GM23248 (cell line): Measurements from ENCODE around the gene CYRIA. TPM values are rescaled to one million over a fixed set of nuclear protein-coding genes. Genes with fewer than 3 reads are reported as not detected.

Source experiments
- DNase-seq: peaks from one replicate; pipeline ENCODE4 v3.0.0-alpha.2; 2015
- H2AFZ ChIP-seq: fragments of 200-600 bp; sonication (generic); 2 replicates; pipeline ENCODE4 v1.6.1; 2016; ENCODE audit warnings: antibody characterized with exemption
- H3F3A ChIP-seq: fragments of 200-600 bp; sonication (generic); 2 replicates; pipeline ENCODE4 v1.6.1; 2016; ENCODE audit warnings: mild to moderate bottlenecking, antibody characterized with exemption, mixed run types; ENCODE audit not compliant: insufficient read depth
- H3K27ac ChIP-seq: fragments of 200-600 bp; sonication (generic); 2 replicates; pipeline ENCODE4 v1.5.1; 2016; ENCODE audit warnings: mild to moderate bottlenecking
- H3K27me3 ChIP-seq: fragments of 200-600 bp; sonication (generic); replicated peaks from 2 replicates; pipeline ENCODE4 v1.6.1; 2016; ENCODE audit warnings: mild to moderate bottlenecking; ENCODE audit not compliant: insufficient read depth
- H3K36me3 ChIP-seq: fragments of 200-600 bp; sonication (generic); 2 replicates; pipeline ENCODE4 v1.6.1; 2016; ENCODE audit warnings: low read depth, mild to moderate bottlenecking
- H3K4me1 ChIP-seq: fragments of 200-600 bp; sonication (generic); 2 replicates; pipeline ENCODE4 v1.6.1; 2016; ENCODE audit warnings: mild to moderate bottlenecking; ENCODE audit not compliant: insufficient read depth
- H3K4me2 ChIP-seq: fragments of 200-600 bp; sonication (generic); one replicate; pipeline ENCODE4 v1.6.1; 2016; ENCODE audit warnings: mild to moderate bottlenecking; ENCODE audit not compliant: unreplicated experiment
- H3K4me3 ChIP-seq: fragments of 200-600 bp; sonication (generic); 2 replicates; pipeline ENCODE4 v1.5.1; 2016; ENCODE audit warnings: mild to moderate bottlenecking
- H3K79me2 ChIP-seq: fragments of 200-600 bp; sonication (generic); 2 replicates; pipeline ENCODE4 v1.6.1; 2016; ENCODE audit warnings: mild to moderate bottlenecking; ENCODE audit not compliant: insufficient read depth
- H3K9ac ChIP-seq: fragments of 200-600 bp; sonication (generic); 2 replicates; pipeline ENCODE4 v1.6.1; 2016; ENCODE audit warnings: mild to moderate bottlenecking
- H3K9me2 ChIP-seq: fragments of 200-600 bp; sonication (generic); 2 replicates; pipeline ENCODE4 v1.6.1; 2016; ENCODE audit warnings: mixed run types, mild to moderate bottlenecking, moderate library complexity; ENCODE audit not compliant: insufficient read depth
- H3K9me3 ChIP-seq: fragments of 200-600 bp; sonication (generic); one replicate; pipeline ENCODE4 v1.6.1; 2017; ENCODE audit warnings: low read depth
- H4K20me1 ChIP-seq: fragments of 200-600 bp; sonication (generic); 2 replicates; pipeline ENCODE4 v1.6.0; 2016; ENCODE audit not compliant: insufficient read depth
- EZH2 ChIP-seq: fragments of 200-600 bp; sonication (generic); IDR thresholded peaks from 2 replicates; pipeline ENCODE4 v1.6.1; 2018; ENCODE audit warnings: antibody characterized with exemption, mild to moderate bottlenecking; ENCODE audit not compliant: insufficient read depth, poor library complexity, severe bottlenecking
- EZH2phosphoT487 ChIP-seq: fragments of 200-600 bp; sonication (generic); IDR thresholded peaks from 2 replicates; pipeline ENCODE4 v1.6.1; 2018; ENCODE audit warnings: antibody characterized with exemption, moderate library complexity, mild to moderate bottlenecking, low read depth; ENCODE audit not compliant: insufficient read depth
- WGBS, 2 experiments: methylation state at CpG; one replicate each; pipeline ENCODE4 v1.1.6; 2015 to 2017; ENCODE audit warnings: low lambda C conversion rate in 2 of 2, low coverage in 1 of 2; ENCODE audit errors: missing lambda C conversion rate in 2 of 2; 5-methylcytosine and 5-hydroxymethylcytosine counted together
- in situ Hi-C: fragments of 300-500 bp; cut with MboI; formaldehyde crosslinking; loops from 2 replicates; pipeline ENCODE4 v1.15.0; 2020
- polyA plus RNA-seq: library from polyadenylated mRNA; unstranded; fragments of >200 nt; fragmentation: Nextera tagmentation; extraction: Ambion mirVana; gene quantifications from 2 replicates; pipeline ENCODE4 v1.2.1, GENCODE V29; 2016
- total RNA-seq: library from RNA; depleted of rRNA; stranded (reverse); fragments of >200 nt; shearing (Covaris generic); gene quantifications from 2 replicates; pipeline ENCODE4 v1.2.3, GENCODE V29; 2014

Gene CYRIA
- total and polyA plus RNA-seq, 2 experiments from 2014 or later, result not detected

DNA sequence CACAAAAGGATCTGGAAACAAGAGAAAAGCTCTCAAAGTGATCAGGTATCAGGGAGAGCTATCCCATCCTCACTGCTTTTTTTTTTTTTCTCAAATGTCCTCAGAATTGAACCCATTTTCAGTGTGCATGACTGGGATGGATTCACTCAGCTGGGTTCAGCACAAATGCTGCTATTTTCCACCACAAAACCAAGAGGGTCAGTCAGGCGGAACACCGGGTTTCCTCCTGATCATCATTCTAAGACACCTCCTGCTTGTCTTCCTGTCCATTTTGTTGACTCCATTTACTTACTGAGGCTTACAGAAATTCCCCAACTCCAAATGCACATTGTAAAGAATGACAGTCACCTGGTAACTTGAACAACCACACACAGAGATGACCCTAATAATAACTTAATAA lies 39.9 kb downstream of the CYRIA start:
- no peaks in the 10 kb centered on the region for H3K4me1 ChIP-seq
- H3K9me3 ChIP-seq, result no peaks in the 10 kb centered on the region
- H3K9ac ChIP-seq, result no peak overlapping the region
- TF ChIP-seq EZH2phosphoT487 (no peak), EZH2 (no peak)
- no peaks in the 10 kb centered on the region for H4K20me1 ChIP-seq
- H3F3A ChIP-seq, result no peaks in the 10 kb centered on the region
- H3K27ac ChIP-seq, result no peak overlapping the region
- no peak overlapping the region for H3K4me3 ChIP-seq
- H3K9me2 ChIP-seq, result no peaks in the 10 kb centered on the region
- in situ Hi-C loops, result no loop called here
- H2AFZ ChIP-seq, result no peak overlapping the region
- H3K36me3 ChIP-seq, result no peaks in the 10 kb centered on the region
- no peak overlapping the region for H3K4me2 ChIP-seq
- no peak for DNase-seq
- no peaks in the 10 kb centered on the region for H3K79me2 ChIP-seq
- H3K27me3 ChIP-seq, result no peaks in the 10 kb centered on the region
- 86 to 90% methylated on average over 2 of the region's 2 CpGs for WGBS, 2 experiments

DNA sequence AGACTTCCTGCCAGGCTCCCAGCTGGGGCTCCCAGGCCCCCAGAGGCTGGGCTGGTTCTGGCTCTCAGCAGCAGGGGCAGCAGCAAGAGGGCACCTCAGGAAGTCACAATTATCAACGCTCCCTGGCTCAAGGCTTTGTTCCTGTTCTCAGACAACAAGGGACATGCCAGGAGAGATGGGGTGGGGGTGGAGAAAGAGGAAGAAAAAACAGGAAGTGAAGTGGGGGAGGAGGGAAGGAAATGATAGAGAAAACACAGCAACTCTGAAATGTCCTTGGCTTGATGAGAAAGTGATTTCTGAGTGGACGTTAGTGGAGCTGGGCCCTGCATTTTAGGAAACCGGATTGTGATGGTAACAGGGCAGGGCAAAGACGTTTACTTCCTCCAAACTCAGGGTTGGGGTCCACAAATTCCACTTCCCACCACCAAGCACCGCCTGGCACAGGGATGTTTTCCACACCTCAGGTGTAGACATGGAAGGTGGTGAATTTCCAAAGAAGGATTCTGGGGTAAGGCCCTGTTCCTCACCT lies 40.4 kb downstream of the CYRIA start:
- 31 to 39% methylated on average over 5 of the region's 5 CpGs for WGBS, 2 experiments
- Histone ChIP-seq H3K9me3 (no peaks in the 10 kb centered on the region), H2AFZ (no peak overlapping the region), H3K9me2 (no peaks in the 10 kb centered on the region), H3K4me2 (no peak overlapping the region), H3K4me3 (no peak overlapping the region), H3K4me1 (no peaks in the 10 kb centered on the region), H3K9ac (no peak overlapping the region), H3F3A (no peaks in the 10 kb centered on the region), H3K79me2 (no peaks in the 10 kb centered on the region), H3K27me3 (no peaks in the 10 kb centered on the region), H3K36me3 (no peaks in the 10 kb centered on the region), H4K20me1 (no peaks in the 10 kb centered on the region), H3K27ac (no peak overlapping the region)
- no peak for DNase-seq
- TF ChIP-seq EZH2phosphoT487, result no peak
- no peak for TF ChIP-seq EZH2
- in situ Hi-C loops, result no loop called here

DNA sequence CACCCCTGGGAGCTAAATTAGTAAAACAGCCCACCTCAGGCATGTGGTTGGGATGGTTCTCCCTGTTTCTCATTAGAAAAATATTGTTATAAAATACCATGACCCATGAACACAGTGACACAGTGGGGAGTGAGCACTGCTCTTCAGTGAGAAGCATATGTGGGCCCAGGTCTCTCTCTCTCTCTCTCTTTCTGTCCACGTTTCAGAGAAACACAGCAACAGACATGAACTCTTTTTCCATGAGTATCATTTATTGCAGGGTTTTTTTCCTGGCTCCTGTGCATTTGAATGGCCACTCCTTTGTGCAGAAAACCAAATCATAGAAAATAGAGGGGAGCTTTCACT lies 41.2 kb downstream of the CYRIA start:
- H3K36me3 ChIP-seq, result no peaks in the 10 kb centered on the region
- no peak overlapping the region for H3K4me2 ChIP-seq
- H3K4me1 ChIP-seq, result no peaks in the 10 kb centered on the region
- in situ Hi-C loops, result no loop called here
- no peaks in the 10 kb centered on the region for H4K20me1 ChIP-seq
- no peak for DNase-seq
- no peaks in the 10 kb centered on the region for H3K9me3 ChIP-seq
- TF ChIP-seq EZH2 (no peak), EZH2phosphoT487 (no peak)
- no peak overlapping the region for H2AFZ ChIP-seq
- H3K27me3 ChIP-seq, result no peaks in the 10 kb centered on the region
- no peaks in the 10 kb centered on the region for H3F3A ChIP-seq
- no peak overlapping the region for H3K4me3 ChIP-seq
- 0 to 9% methylated on average over 1 of the region's 1 CpG for WGBS, 2 experiments
- no peaks in the 10 kb centered on the region for H3K79me2 ChIP-seq
- H3K9me2 ChIP-seq, result no peaks in the 10 kb centered on the region
- no peak overlapping the region for H3K9ac ChIP-seq
- H3K27ac ChIP-seq, result no peak overlapping the region

DNA sequence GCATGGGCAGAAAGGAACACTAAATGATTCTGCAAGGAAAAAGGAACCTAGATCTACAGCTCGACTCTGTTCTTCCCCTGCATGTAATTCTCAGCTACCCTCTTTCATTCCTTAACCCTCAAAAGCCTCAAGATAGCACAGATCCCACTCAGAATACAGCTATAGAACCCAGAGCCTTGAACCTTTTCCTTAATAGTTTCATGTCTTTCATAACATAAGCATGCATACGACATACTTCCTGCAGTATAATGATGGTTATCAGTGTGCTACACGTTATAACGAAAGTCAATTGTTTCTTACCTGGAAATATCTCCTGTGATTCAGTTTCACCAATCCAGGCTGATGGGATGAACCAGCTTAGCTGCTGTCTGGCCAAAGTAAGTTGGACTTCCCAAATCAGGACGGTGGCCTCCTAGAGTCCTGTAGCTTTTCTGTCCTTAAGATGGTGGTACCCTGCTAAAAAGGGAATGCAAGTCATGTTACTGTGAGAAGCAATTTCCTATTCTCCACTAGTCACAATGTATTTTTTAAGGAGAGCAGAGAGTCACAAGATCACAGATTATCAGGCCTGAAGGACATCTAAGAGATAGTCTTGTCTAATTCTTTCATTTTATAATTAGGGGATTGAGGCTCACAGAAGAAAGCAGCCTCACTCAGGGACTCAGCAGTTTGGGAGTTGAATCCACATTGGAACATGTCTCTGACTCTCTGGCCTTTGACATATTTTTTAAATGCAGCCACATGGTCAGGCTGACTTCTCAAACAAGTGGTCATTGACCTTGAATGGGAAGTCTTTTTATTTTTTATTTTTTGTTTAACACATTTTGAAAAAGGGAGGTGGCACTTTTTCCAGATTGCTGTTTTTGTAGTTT lies 41.8 kb downstream of the CYRIA start:
- H3F3A ChIP-seq, result no peaks in the 10 kb centered on the region
- no peak overlapping the region for H2AFZ ChIP-seq
- H3K9me3 ChIP-seq, result no peaks in the 10 kb centered on the region
- H4K20me1 ChIP-seq, result no peaks in the 10 kb centered on the region
- no peaks in the 10 kb centered on the region for H3K27me3 ChIP-seq
- no peak overlapping the region for H3K27ac ChIP-seq
- WGBS, 2 experiments, result 56 to 72% methylated on average over 5 of the region's 5 CpGs
- H3K9ac ChIP-seq, result no peak overlapping the region
- H3K79me2 ChIP-seq, result no peaks in the 10 kb centered on the region
- in situ Hi-C loops, result no loop called here
- no peak for DNase-seq
- H3K4me1 ChIP-seq, result no peaks in the 10 kb centered on the region
- no peak overlapping the region for H3K4me2 ChIP-seq
- no peaks in the 10 kb centered on the region for H3K36me3 ChIP-seq
- H3K9me2 ChIP-seq, result no peaks in the 10 kb centered on the region
- TF ChIP-seq EZH2, result no peak
- no peak for TF ChIP-seq EZH2phosphoT487
- H3K4me3 ChIP-seq, result no peak overlapping the region
